HG03139 (cell line): Measurements from ENCODE around the gene CRYBB1.

Source experiments
- ATAC-seq: cut with Tn5 transposase; IDR thresholded peaks from one replicate; pipeline ENCODE4 v1.9.1; 2021; ENCODE audit not compliant: unreplicated experiment

The CRYBB1 gene

DNA sequence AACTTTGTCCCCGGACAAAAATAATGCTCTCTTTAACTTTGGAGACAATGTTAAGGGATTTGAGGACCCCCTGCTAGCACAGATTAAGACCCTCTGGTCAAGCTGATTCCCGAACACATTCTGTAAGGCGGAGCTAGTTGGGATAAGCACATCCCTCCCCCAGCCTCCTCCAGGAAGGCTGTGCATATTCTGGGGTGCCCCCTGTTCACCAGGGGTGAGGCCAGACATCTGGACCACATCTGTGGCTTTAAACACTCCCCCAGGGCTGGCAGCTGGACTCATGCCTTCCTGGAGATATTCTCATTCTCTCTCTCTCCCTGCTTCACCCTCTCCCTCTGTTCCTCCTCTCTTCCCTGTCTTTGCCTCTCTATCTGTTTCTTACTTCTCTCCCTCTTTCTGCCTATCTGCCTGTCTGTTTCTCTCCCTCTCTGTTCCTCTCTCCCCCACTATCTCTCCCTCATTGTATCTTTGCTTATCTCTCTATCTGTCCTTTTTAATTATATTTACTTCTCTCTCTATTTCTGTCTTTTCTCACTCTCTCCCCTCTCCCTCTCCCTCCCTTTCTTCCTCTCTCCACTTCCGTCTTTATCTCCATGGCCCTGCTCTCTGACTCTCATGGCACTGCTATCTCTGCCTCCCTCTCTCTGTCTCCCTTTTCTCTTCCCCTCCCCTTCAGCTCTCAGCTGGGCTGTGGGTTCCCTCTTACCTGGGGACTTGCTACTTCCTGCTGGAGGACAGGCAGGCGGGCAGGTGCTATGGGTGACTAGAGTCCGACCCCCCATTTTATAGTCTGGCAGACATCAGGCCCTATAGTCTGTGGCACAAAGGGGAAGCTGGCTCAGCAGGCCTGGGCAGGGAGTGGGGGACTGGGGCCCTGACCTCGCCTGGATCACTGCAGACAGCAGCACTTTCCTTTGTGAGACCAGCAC lies at the start of gene CRYBB1:
CRYBB1 (minus strand) TSS at position 757 of the 929 bp plus-strand sequence. CDS start 1,708 bp downstream, outside the sequence.
- ATAC-seq = no peak

DNA sequence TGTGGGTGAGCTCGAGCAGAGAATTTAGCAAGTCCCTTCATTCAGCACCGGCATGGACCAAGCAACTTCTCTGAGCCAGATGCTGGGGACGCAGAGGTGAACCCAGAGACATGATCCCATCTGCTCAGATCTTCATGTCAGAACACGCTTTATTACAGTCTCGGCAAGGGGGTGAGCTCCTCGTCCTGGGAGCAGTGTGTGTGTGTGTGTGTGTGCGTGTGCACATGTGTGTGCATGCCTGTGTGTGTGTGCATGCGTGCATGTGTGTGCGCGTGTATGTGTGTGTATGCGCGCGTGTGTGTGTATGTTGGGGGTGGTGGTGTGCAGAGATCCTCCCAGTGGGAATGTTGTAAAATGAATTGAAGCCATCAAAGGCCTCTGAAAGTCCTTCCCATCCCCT lies 49.3 kb upstream of the CRYBB1 start:
- ATAC-seq = no peak

DNA sequence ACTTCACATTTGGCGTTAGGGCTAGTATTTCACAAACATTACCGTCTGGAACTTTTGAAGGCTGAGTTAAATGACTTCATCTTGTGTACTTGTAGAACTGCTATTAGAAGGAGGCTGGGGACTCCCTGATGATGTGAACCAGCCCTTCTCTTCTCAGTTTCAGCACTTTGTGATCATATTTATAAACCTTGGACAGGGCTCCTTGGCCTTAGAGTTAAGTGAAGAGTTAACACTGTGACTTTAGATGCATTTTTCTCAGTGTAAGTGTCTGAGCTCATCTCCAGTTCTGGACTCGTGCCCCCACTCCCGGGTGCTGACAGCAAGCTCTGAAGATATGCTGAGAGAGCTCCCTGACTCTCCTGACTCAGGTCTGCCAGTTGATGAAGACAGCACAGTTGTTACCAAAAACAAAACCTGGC lies 48.0 kb upstream of the CRYBB1 start:
- no peak for ATAC-seq

DNA sequence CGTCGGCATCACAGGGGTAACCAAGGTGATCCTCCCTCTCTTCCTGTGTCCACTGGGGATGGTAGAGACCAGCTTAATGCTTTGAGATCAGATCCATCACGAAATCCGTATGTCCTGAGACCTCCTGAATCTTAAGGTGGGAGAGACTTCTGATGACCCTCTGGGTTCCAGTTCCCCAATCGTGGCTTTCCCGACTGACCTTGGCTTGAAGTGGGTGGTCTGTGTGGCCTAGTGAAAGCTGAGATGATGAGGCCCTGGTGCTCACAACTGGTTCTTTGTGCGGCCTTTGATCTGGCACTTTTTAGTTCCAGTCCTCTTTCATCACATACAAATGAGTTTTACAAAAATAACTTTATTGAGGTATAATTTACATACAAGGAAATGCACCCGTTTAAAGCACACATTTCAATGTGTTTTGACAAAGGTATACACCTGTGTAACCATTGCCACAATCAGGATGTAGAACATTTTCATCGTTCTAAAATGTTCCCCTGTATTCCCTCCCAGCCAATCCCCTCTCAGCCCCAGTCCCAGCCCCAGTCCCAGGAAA lies 45.6 kb upstream of the CRYBB1 start:
- no peak for ATAC-seq

DNA sequence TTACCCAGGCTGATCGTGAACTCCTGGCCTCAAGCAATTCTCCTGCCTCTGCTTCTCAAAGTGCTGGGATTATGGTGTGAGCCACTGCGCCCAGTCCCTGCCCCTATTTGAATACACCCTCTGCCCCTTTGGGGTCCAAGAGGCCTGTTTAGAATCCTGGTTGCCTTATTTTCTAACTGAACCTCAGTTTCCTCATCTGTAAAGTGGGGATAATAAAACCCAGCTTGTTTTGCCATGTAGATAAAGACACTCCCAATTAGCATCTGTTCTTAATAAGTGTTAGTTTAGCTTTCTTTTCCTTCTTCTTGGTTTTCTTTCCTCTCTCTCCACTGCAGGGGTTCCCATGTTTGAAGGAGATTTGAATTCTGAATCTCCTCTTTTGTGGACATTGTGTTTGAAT lies 44.3 kb upstream of the CRYBB1 start:
- ATAC-seq = no peak

DNA sequence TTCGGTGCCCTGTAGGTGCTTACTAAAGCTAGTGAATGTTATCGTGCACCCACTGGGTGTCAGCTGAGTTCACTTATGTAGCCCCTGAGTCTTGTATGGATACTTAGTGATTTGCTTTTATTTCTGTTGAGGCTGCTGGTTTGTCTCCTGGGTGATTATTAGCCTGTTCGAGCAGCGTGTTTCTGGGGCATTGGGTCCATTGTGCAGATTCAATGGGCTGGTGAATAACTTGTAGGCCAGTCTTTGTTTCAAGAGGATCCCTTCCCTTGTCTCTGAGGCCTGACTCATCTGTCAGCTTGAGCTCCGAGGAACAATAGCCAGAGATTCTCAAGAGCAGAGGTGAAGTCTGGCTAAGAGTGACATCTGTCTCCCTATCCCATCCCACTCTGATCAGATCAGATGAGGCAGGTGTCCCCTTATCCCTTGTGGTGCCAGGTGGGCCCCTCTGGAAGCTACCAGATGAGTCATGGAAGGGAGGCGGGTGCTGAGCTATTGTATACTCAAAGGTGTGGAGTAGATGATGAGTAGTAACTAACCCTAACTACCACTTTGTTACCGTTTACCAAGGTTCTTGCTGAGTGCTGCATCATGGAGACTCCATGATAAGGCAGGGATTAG lies 43.2 kb upstream of the CRYBB1 start:
- no peak for ATAC-seq

DNA sequence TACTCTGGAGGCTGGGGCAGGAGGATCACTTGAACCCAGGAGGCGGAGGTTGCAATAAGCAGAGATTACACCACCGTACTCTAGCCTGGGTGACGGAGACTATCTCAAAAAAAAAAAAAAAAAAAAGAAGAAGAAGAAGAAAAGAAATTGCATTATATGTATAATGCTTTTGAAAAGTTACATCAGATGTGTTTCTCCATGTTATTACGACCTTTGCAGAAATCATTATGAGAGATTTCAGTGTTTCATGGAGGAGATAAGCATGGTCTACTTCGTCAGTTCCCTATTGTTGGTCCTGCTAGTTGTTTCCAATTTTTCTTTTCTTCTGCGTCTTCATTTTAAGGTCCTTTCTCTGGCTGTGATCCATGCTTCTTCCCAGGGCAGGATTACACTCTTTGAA lies 42.5 kb upstream of the CRYBB1 start:
- ATAC-seq = no peak

DNA sequence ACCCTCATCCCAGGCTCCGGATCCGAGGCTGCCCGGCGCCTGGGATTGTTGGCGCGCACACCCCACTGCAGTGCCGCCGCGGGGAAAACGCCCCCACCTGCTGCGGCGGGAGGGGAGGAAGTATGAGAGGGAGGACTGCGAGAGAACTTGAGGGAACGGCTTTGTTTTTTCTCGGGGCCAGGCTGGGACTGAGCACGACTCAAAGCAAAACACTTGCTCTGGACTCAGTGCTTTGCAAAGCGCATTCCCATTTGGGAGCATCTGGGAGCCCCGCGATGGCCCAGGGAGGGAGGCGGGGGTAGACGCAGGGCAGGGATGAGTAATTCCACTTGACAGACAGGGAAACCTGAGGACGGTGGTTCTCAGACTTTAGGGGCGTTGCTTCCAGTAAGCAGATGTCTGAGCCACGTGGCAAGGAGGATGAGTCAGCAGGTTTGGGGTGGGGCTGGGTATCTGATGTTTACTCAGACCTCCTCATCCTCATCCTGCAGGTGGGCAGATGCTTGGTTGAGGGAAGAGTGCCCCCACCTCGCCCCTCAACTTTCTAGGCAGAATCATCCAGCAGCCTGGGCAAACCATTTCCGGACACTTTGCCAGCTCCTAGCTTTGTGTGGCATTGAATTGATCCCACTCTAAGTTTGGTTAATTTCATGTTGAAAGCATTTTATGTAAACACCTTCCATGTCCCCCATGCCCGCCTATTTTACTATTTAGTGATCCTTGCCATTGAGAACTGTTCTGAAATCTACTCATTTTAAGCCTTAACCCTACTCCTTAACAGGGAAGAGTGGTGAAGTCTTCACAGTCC lies 41.0 kb upstream of the CRYBB1 start:
- no peak for ATAC-seq

DNA sequence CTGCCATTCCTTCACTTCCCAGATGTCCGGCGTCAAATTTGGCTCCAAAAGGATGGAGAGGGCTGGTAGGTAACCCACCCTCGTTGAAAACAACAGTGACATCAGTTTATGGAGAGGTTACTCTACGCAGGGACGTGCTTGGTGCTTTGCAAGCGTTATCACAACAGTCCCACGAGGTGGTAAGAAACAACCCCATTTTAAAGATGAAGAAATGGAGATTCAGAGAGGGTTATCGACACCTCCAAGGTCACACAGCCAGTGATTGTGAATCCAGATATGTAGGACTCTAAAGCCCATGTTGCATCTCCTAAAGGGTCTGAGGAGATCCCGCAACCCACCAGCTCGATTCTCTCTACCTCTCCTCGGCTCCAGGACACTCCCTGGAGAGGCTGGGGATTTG lies 40.3 kb upstream of the CRYBB1 start:
- ATAC-seq = no peak

DNA sequence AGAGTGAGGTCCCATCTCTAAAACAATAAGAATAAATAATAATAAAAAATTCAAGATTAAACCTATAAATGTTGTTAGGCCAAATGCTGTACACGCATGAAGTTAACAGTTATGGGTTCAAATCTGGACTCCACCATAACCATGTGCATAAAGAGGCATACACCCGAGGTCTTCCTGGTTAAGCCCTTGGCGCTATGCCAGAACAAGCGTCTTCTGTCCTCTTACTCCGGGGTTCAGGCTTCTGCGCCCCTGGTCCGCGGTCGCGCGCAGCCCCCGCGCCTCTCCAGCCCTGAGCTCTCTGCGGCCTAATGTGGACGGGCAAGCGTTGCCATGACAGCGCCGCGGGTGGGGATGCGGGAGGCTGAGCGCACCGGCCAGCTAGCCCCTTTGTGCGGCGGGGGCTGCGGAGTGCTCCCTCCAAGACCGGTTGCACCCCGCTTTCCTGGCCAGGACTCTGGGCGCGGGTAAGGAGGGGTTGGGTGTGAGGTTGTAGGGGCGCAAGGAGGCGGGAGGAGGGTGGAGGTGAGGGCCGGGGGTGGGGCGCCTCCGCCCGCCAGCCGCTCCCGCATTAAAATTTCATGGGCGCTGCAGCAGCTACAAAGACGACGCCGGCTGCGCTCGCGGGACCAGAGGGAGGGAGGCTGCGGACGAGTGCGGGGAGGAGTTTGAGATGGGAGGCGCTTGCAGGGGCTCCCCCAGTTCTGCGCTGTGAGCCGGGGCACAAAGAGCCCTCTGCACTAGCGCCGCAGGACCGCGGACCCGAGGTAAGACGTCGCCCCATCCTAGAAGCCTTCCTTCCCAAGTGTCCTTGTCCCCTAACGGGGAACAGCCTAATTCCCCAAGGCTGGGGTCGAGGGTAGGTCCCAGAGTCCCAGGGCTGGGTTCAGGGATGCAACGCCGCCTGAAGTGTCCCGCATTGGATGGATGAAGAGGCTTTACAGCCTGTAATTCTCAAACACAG lies 39.3 kb upstream of the CRYBB1 start, which contains the start of gene MIAT:
MIAT (plus strand) TSS at position 698 of the 961 bp plus-strand sequence.
- ATAC-seq = no peak

DNA sequence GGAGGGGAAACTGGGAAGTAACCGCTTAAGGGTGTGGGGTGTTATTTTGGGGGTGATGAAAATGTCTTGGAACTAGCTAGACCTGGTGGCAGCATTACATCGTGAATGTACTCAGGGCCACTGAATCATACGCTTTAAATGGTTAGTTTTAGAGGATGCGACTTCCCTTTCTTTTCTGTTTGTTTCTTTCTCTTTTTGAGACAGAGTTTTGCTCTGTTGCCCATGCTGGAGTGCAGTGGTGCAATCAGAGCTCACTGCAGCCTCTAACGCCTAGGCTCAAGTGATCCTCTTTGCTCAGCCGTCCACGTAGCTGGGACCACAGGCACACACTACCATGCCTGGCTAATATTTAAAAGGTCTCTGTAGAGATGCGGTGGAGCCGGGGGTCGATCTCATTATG lies 34.0 kb upstream of the CRYBB1 start:
- ATAC-seq = no peak

DNA sequence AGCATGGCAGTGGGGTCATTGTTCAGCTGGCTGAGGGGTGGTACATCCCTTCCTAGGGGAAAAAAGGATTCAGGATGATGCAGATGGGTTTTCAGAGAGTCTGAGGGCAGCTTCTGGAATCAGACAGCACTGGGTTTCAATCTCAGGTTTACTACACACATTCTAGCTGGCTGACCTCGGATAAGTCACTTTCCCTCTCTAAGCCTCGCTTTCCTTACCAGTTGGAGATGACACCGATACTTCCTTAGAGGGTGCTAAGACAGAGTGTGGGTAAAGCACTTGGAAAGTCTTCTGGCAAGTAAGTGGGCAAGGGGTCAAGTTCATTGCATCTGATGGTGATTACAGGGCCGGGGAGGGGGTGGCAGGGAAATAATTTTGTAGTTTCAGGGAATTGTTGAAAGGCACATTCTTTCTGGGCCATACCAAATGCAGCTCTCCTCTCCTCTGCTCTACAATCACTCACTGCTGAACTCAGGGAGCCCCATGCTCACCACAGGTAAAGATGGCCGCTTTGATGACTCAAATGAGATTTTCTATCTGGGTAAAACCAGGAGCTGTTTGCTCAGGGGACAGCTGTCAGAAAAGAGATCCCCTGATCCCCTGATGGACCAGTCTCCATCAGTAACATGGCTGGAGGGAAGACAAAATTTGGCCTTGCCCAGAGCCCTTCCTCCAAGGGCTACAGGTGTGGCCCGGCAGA lies 33.0 kb upstream of the CRYBB1 start:
- no peak for ATAC-seq

DNA sequence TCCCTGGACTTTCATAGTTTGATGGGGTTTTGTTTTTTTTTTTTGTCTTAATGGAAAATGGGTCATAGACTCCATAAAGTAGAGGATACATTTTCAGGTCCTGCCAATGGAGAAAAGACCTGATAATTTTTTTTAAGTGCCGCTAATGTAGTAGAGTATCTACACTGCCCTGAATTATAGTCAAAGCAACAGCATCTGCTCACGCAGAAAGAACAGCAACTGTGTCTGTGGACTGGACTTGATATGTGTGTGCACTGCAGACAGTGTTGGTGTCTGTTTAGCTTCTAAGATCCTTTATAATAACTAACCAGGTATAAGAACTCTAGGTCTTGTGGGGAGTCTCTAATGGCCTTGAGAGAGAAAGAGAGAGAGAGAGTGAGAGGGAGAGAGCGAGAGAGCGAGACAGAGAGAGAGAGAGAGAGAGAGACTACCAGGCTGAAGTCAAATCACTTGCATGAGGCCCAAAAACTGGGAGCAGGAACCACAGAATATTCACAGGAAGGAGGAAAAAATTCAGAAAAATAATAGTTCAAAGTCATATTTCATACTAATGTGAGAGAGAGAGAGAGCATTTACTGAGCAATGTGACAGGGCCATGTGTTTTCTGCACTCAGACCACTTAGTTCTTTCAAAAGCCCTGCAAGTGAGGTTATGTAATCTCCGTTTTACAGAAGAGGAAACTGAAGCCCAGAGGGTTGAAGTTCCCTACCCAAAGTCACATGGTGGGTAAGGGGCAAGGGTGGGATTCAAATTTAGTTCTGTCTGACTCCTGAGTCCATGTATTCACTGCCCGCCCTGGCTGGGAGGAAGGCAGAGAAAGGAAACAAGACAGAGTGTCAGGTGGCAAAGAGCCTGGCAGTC lies 30.9 kb upstream of the CRYBB1 start:
- no peak for ATAC-seq

DNA sequence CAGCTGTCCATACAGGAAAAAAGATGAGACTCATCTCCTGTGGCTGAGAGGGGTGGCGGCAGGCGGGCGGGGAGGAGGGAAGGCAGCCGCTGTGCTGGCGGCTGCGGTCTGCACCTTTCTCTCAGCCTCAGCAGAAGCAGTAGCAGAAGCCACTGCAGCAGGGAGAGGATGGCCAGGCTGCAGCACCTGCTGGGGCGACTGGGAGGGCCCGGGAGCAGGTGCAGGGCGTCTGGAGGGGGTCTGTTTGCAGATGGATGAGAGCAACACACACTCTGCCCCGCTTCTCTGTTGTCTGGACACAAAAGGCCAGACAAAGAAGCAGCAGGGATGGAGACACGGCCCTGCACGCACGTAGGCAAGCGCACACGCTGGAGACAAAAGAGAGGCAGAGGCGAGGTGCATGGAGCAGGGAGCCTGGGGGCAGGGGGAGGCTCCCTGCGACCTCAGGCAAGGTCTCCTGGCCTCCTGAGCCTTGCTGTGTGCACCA lies 30.2 kb upstream of the CRYBB1 start:
- no peak for ATAC-seq

DNA sequence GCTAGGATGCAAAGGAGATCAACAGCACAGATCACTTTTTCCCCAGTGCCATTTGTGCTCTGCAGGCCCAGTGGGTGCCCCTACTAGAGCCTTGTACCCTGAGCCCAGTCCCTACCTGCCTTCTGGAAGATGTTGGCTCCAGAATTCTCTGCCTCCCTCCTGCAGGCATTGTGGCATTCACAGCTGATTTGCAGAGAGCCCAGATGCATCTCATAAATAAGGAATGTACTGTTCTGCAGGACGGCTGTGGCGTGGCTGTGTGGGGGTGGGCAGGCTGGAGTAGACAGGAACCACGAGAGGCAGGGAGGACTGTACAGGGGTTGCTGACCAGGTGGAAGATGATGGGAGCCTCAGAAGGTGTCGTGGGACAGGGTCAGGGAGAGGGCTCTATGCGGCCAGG lies 28.3 kb upstream of the CRYBB1 start:
- ATAC-seq = no peak

DNA sequence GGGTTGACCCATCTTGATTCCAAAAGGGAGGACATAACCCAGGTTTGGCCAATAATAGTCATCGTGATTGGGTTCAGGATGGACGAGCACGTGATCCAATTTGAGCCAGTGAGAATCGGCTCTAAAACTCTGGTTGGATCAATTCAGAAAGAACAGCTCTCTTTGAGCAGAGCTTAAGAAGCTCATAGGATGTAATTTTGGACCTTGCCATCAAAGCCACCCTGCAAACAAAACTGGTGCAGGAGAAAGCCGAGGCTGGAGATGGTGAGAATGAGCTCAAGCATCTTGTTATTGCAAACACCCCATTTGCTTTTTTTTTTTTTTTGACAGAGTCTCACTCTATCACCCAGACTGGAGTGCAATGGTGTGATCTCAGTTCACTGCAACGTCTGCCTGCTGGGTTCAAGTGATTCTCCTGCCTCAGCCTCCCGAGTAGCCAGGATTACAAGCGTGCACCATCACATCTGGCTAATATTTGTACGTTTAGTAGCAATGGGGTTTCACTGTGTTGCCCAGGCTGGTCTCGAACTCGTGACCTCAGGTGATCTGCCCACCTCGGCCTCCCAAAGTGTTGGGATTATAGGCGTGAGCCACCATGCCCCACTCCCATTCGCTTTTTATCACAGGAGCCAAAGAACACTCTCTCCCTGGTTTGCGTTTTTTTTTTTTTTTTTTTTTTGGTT lies 25.7 kb upstream of the CRYBB1 start:
- no peak for ATAC-seq

DNA sequence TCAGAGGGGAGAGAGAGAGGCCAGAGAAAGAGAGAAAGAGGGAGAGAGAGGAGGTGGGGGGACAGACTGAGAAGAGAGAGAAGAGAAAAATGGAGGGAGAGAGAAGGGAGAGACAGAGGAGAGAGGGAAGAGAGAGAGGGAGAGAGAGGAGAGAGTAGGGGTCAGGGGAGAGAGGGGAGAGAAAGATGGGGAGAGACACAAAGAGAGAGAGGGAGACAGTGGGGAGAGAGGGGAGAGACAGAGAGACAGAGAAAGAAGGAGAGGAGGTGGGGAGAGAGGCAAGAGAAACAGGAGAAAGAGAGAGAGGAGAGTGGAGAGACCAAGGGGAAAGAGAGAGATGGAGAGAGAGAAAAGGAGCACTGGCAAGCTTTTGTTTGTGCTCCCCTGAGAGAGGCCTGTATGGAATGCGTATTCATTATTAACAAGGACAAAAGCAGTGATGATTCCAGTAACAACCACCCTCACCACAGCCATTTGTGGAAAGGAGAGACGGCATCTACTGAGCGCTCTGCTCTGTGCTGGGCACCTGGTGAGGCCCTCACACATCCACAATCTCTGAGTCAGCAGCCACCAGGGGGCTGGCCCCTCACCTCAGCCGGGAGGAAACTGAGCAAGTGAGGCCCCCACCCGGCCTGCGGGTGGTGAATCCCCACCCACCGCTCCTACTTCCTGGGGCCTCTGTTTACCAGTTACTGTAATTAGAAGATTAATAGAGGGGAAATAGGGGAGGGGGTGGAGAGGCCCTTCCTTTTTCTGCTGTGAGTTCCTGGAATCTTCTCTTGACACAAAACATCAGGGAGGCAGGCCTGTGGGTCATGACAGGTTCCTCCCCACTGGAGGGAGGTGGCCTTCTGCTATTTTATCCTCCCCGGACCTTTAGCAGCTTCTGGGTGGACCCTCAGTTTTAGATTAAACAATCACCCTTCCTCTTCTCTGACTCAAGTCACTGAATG lies 24.9 kb upstream of the CRYBB1 start:
- no peak for ATAC-seq
